Activated T-cell treated with anti-CD3 and anti-CD28 coated beads for 48 hours (primary cell): ENCODE data around the gene NAGA.
"Not testable (repeated sequence)": the region's sequence is repeated elsewhere in the genome, so short reads cannot be mapped to it uniquely, and the experiment has no call there.

Experiments
- DNase-seq: peaks from one replicate; pipeline ENCODE4 v3.0.0-alpha.2; 2020; ENCODE audit warnings: low read depth

The NAGA gene

GRCh38 chr22:42070517-42071422 is at the start of gene NAGA:
Gene NAGA, minus strand, starts transcription at chr22:42070812. Its CDS starts 515 bp downstream, at chr22:42070297.
- peak; percentile 90 for DNase-seq

- no peak for DNase-seq
These were observed 46.3 kb upstream of the NAGA start for GRCh38 chr22:42116848-42117424.

DNA sequence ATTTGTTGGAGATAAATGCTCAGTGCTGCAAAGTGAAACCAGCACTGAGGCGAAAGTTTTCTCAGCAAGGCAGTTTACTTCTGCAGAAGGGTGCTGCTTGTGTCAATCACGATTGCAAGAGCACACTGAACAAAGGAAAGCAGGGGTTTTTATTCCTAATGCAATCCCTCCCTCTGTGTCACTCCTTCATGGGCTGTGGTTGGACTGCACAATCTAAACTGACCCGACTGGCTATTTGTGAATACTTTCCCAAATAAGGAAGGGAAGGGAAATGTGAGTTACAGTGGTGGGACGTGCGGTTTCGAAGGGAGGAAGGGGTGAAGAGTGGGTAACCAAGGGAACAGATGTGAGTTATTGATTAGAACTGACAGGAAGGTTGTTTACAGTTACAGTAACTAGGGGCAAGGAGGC is 44.8 kb upstream of the NAGA start:
- not testable (repeated sequence) for DNase-seq

DNA sequence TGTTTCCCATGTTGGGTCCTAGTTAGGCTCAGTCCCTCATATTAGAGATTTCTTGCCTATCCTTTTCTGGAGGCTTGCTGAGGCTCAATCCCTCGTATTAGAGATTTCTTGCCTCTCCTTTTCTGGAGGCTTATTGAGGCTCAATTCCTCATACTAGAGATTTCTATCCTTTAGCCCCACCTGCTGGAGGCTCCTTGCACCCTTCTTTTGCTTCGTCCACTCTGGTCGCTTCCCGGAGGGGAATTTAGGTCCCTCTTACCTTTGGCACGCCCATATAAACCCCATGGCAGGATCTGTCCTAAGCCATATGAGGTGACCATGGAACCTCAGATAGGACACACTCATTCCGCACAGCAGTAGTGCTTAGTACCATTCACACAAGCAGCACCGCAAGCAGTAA is 44.1 kb upstream of the NAGA start:
- DNase-seq, result no peak

- DNase-seq, result not testable (repeated sequence)
These were observed 42.2 kb upstream of the NAGA start for GRCh38 chr22:42112793-42113192.

DNA sequence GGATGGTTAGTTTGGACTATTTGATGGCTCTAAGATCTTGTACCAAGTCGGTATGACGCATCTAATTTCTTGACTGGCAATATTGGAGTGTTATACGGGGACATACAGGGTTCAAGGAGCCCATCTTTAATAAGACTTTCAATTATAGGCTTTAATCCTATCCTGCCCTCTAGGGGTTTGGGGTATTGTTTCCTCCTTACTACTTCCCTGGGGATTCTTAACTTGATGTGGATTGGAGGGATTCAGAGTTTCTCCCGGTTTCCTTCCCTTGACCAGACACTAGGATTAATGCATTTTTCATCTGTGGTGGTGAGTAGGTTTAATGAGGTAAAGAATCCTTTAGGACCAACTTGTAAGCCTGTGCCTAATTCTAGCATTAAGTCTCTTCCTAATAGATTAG is 41.2 kb upstream of the NAGA start:
- no peak for DNase-seq

- no peak for DNase-seq
These were observed 38.2 kb upstream of the NAGA start for GRCh38 chr22:42108848-42109247.

- DNase-seq, result not testable (repeated sequence)
These were observed 33.8 kb upstream of the NAGA start for GRCh38 chr22:42104332-42104860.

GRCh38 chr22:42101199-42101598 is 30.6 kb upstream of the NAGA start:
- no peak for DNase-seq

GRCh38 chr22:42091455-42091782 is 20.8 kb upstream of the NAGA start:
- no peak for DNase-seq

GRCh38 chr22:42090596-42091454 is 20.2 kb upstream of the NAGA start, which contains the start of gene NDUFA6:
Gene NDUFA6, minus strand, starts transcription at chr22:42090772. Its CDS starts 28 bp downstream, at chr22:42090744.
- DNase-seq, result peak; percentile 96

GRCh38 chr22:42086051-42086450 is 15.4 kb upstream of the NAGA start:
- no peak for DNase-seq

DNA sequence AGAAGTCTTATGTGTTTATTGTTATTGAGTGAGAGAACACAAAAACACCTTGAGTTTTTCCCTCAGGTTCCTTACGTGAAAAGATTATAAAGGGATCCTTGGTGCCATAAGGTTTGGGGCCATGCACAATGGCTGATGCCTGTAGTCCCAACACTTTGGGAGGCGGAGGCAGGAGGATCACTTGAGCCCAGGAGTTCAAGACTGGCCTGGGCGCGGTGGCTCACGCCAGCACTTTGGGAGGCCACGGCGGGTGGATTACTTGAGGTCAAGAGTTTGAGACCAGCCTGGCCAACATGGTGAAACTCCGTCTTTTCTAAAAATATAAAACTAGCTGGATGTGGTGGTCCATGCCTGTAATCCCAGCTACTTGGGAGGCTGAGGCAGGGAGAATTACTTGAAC is 14.3 kb upstream of the NAGA start:
- DNase-seq, result no peak

DNA sequence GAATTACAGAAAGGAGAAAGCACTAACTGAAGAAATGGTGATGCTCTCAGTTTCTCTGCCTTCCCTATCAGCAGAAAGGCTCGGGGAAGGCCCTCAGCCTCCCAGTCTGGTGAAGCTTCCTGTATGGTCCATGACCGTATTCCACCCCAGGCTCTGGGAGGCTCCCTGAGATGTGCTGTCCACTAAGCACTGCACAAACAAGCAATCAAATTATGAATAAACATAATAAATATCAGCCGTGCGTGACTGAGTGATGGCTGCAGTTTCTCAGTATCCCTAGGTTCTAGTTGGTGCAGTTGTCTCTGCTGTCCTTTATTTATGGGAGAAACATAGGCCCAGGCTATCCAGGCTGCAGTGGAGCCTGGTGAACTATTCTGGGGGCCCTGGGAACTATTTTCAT is 12.5 kb upstream of the NAGA start:
- no peak for DNase-seq

DNA sequence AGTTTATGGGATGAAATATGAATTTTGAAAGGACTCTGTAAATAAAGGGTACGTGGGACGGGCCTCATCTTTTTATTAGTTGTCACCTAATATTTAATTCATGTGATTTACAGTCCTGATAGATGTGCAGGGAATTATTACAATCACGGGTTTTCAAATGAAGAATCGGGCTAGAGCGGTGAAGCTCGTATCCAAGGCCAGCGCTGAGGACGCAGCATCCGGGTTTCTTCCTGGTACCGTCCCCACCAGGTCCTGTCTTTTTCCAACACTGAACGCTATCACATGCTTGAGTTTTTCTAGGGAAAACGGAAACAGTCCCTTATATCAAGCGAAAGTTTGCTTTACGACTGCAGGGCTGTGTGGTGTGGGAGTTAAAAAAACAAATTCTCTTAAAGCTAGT is 9.7 kb upstream of the NAGA start:
- DNase-seq, result no peak

DNA sequence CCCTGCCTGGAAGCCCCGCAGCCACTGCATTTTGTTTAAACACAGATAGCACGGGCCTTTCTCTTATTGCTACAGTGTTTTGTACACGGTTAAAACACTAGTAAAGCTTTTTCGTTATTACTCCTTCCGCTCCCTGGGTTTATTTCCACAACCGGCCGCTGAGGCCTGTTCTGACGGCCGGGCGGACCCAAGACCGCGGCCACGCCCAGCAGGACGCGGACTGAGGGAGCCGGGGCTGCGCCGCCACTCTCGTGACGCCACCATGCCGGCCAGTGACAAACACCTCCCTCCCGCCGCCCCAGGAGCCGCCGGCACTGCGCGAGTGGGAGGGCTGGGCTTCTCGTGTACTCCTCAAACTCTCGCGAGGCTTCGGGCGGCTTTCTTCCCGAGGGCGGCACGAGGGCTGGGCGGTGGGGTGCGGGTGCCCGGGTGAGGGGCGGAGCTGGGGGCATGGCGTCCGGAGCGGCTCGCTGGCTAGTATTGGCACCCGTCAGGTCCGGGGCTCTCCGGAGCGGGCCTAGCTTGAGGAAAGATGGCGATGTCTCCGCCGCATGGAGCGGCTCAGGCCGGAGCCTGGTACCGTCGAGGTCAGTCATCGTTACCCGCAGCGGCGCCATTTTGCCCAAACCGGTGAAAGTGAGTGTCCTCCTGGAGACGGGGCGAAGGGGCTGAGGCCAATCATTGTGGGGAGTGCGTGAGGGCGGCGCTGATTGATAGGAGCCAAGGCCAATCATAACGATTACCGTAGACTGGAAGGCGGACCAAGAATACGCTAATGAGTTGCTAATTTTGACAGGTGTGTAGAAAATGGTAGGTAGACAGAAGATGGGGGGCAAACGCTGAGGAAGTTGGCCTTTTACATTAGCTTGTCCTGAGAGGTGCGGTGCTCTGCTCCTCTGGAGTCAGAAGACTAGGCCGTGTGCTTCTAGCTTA is 9.0 kb upstream of the NAGA start, which contains the start of gene SMDT1:
Gene SMDT1 (plus strand): TSS at position 382 of the 933 bp plus-strand sequence. CDS start 69 bp downstream, at position 451.
- DNase-seq, result peak; percentile 97

GRCh38 chr22:42078469-42079318 is 8.1 kb upstream of the NAGA start:
- no peak for DNase-seq

DNA sequence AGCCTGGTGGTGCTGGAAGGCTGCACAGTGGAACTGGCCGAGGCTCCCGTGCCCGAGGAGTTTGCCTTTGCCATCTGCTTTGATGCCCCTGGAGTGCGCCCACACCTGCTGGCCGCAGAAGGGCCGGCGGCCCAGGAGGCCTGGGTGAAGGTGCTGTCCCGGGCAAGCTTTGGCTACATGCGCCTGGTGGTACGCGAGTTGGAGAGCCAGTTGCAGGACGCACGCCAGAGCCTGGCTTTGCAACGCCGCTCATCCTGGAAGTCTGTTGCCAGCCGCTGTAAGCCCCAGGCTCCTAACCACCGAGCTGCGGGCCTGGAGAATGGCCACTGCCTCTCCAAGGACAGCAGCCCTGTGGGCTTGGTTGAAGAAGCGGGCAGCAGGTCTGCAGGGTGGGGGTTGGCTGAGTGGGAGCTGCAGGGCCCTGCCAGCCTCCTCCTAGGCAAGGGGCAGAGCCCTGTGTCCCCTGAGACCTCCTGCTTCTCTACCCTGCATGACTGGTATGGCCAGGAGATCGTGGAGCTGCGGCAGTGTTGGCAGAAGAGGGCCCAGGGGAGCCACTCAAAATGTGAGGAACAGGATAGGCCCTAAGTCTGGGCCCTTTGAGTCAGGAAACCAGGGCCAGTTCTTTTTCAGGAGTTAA is 7.0 kb upstream of the NAGA start:
- no peak for DNase-seq

GRCh38 chr22:42076764-42077485 is 6.3 kb upstream of the NAGA start:
- no peak for DNase-seq
